Colonic mucosa (tissue), 4 donors: ENCODE results near the gene PAPPA. TPM values are rescaled to one million over a fixed set of nuclear protein-coding genes. Genes with fewer than 3 reads are reported as not detected.

Experiments used
- DNase-seq: peaks from one replicate; pipeline ENCODE4 v3.0.0-alpha.2; 2020
- H3K27ac ChIP-seq: fragments of 200-600 bp; one replicate; pipeline ENCODE4 v1.8.0; 2021
- H3K27me3 ChIP-seq: fragments of 200-600 bp; one replicate; pipeline ENCODE4 v1.8.0; 2021
- H3K36me3 ChIP-seq: fragments of 200-600 bp; one replicate; pipeline ENCODE4 v1.8.0; 2021
- H3K4me1 ChIP-seq: fragments of 200-600 bp; one replicate; pipeline ENCODE4 v1.8.0; 2021; ENCODE audit warnings: mild to moderate bottlenecking
- H3K4me3 ChIP-seq: fragments of 200-600 bp; one replicate; pipeline ENCODE4 v1.8.0; 2021
- H3K9ac ChIP-seq, 2 donors: one replicate each; pipeline ENCODE4 v1.7.0; 2013; ENCODE audit warnings: control low read depth in 2 of 2, low read depth in 2 of 2, low read length in 2 of 2
- H3K9me3 ChIP-seq: fragments of 200-600 bp; one replicate; pipeline ENCODE4 v1.8.0; 2021
- intact Hi-C: fragments of 100-400 bp; cut with DNase I; formaldehyde crosslinking; loops from one replicate; pipeline ENCODE4 v1.14.1; 2022
- total RNA-seq, 2 donors: library from RNA; stranded (reverse); fragmentation: NEBNext Ultra II Directional in 1 of 2; extraction: Animal tissue kit (Norgen Biotek cat#: 25700) in 1 of 2; gene quantifications; one replicate each; pipeline ENCODE4 v1.2.1, GENCODE V29; 2021
- TF ChIP-seq, protein P1 (sequence below): fragments of 200-600 bp; IDR thresholded peaks from one replicate; pipeline ENCODE4 v1.8.0; 2022; ENCODE audit warnings: antibody characterized with exemption, mild to moderate bottlenecking
- donor health status: healthy.
- donor health status: DM: no; HTN: no; CAD: no.
- donor health status: DM: no; HTN: no; CAD: no.

Gene PAPPA
- total RNA-seq, 2 donors from 2014 or later = 0.99 to 1.2 TPM

DNA sequence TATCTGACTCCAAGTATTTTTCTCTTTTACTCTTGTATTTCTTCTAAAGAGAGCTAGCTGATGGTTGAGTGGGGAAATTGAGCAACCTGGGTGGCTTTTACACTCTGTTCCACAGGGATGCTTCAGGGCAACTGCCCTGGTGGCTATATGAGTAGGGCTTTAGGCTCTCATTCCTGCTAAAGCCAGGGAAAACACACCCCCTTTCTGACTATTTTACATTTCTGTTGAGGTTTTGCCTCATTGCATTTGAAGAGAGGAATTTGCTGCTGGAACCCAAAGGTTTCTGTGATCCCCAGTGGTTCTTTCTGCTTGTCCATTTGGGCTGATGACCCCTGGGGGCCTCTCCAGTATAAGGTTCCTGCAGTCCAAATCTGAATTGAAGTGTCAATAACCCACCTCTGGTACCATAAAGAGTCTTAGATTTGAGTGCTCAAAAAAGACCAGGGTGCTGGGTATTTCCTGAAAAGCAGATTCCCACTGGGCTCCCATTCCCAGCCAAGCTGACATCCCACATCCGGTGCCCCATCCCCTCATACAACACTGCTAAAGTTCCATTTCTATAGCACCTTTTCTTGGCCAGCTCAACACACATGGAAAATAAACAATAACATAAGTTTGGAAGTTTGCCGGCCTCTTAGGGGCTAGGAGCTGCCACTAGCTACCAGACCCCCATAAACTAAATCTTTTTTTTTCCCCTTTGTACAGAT lies 59.5 kb downstream of the PAPPA start:
- intact Hi-C loops = no loop called here
- H3K27me3 ChIP-seq = no peaks in the 10 kb centered on the region
- no peak for DNase-seq

DNA sequence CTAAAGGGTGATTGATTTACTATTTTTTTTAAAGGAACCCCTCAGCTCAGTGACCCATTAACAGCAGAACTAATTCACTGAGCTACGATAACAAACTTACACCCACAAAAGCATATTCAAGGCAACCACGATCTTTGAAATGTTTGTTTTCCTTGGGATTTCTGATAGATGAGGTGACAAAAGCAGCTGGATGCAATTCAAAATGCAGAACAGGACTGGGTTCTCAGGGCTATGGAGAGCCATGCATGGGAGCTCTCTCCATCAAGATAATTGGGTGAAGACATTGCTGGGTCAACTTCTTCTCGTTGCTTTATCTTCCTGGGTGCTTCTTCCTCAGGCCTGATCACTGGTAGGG lies 60.1 kb downstream of the PAPPA start:
- H3K9ac ChIP-seq = no peak overlapping the region
- intact Hi-C loops = no loop called here

More for the DNA sequence above, 59.5 kb downstream of the PAPPA start:
- H3K36me3 ChIP-seq = no peaks in the 10 kb centered on the region
- H3K9ac ChIP-seq = no peak overlapping the region
- no peak overlapping the region for H3K27ac ChIP-seq
- H3K9me3 ChIP-seq = no peaks in the 10 kb centered on the region
- H3K4me3 ChIP-seq = no peak overlapping the region
- TF ChIP-seq, protein P1, sequence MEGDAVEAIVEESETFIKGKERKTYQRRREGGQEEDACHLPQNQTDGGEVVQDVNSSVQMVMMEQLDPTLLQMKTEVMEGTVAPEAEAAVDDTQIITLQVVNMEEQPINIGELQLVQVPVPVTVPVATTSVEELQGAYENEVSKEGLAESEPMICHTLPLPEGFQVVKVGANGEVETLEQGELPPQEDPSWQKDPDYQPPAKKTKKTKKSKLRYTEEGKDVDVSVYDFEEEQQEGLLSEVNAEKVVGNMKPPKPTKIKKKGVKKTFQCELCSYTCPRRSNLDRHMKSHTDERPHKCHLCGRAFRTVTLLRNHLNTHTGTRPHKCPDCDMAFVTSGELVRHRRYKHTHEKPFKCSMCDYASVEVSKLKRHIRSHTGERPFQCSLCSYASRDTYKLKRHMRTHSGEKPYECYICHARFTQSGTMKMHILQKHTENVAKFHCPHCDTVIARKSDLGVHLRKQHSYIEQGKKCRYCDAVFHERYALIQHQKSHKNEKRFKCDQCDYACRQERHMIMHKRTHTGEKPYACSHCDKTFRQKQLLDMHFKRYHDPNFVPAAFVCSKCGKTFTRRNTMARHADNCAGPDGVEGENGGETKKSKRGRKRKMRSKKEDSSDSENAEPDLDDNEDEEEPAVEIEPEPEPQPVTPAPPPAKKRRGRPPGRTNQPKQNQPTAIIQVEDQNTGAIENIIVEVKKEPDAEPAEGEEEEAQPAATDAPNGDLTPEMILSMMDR = no peak
- no peaks in the 10 kb centered on the region for H3K4me1 ChIP-seq

DNA sequence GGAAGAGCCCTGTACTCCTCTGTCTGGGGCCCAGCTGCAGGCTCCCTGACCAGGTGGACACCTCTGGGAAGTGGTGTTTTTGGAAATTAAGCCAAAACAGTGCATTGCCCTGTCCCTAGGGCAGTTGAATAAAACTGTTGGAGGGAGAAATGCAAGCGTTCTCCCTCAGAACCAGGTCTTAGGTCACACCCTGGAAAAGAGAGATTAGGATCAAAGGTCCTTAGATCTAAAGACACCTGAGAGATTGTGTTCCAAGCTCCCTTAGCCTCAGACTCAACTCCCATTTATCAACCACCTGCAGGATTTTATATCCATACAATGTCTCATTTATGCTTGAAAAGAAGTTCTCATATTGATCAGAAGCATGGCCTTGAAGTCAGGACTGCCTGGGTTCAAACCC lies 64.8 kb downstream of the PAPPA start:
- no peak for DNase-seq
- H3K27ac ChIP-seq = no peak overlapping the region
- TF ChIP-seq, protein P1 = no peak
- H3K4me3 ChIP-seq = no peak overlapping the region
- no peaks in the 10 kb centered on the region for H3K36me3 ChIP-seq
- no peak overlapping the region for H3K9ac ChIP-seq
- intact Hi-C loops = no loop called here
- H3K4me1 ChIP-seq = no peaks in the 10 kb centered on the region
- no peaks in the 10 kb centered on the region for H3K9me3 ChIP-seq
- no peaks in the 10 kb centered on the region for H3K27me3 ChIP-seq

More for the DNA sequence above, 60.1 kb downstream of the PAPPA start:
- DNase-seq = no peak
- no peaks in the 10 kb centered on the region for H3K4me1 ChIP-seq
- H3K9me3 ChIP-seq = no peaks in the 10 kb centered on the region
- H3K27ac ChIP-seq = no peak overlapping the region
- no peak overlapping the region for H3K4me3 ChIP-seq
- no peaks in the 10 kb centered on the region for H3K27me3 ChIP-seq
- TF ChIP-seq, protein P1 = no peak
- H3K36me3 ChIP-seq = no peaks in the 10 kb centered on the region

DNA sequence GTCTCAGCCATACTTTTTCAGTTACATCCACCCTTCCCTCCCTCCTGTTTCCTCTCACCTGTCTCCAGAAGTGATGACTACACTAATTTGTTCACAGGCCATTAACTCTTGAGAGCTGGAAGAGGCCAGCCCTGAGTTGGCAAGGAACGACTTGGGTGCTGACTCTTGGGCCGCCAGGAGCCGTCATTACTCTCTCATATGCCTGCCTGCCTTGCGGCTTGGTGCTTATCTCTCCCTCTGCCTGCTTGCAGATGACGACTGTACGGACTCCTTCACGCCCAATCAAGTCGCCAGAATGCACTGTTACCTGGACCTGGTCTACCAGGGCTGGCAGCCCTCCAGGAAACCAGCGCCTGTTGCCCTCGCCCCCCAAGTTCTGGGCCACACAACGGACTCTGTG lies 66.1 kb downstream of the PAPPA start:
- TF ChIP-seq, protein P1 = no peak
- H3K27ac ChIP-seq = no peak overlapping the region
- intact Hi-C loops = no loop called here
- no peaks in the 10 kb centered on the region for H3K9me3 ChIP-seq
- H3K27me3 ChIP-seq = no peaks in the 10 kb centered on the region
- H3K4me1 ChIP-seq = no peaks in the 10 kb centered on the region
- H3K9ac ChIP-seq = no peak overlapping the region
- H3K36me3 ChIP-seq = no peaks in the 10 kb centered on the region
- no peak for DNase-seq
- H3K4me3 ChIP-seq = no peak overlapping the region

DNA sequence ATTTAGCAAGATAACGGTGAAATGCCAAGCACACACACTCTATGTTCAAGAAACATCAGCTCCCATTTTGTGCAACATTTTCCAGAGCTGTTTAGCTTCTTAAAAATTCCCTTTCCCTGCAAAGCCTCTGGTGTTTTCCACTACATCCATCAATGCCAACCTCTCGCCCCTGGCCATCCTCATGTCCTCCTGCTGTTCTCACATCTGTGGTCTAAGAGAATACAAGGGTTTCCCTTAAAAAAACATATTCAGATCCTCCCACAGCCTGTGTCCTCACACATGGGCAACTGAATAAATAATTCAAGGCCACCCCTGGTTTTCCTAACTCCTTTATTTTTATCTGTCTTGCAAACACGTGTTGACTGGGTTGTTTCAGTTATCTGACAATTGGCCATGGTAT lies 70.3 kb downstream of the PAPPA start:
- Histone ChIP-seq H3K27ac (no peak overlapping the region), H3K4me3 (no peak overlapping the region), H3K36me3 (no peaks in the 10 kb centered on the region), H3K27me3 (no peaks in the 10 kb centered on the region), H3K9ac (no peak overlapping the region), H3K4me1 (no peaks in the 10 kb centered on the region), H3K9me3 (no peaks in the 10 kb centered on the region)
- intact Hi-C loops = no loop called here
- DNase-seq = no peak
- TF ChIP-seq, protein P1 = no peak
